Measurements from ENCODE around the gene SMIM5. TPM values are rescaled to one million over a fixed set of nuclear protein-coding genes. Genes with fewer than 3 reads are reported as not detected.
"Not testable (repeated sequence)": the region's sequence is repeated elsewhere in the genome, so short reads cannot be mapped to it uniquely, and the experiment has no call there.

Gene SMIM5
- 16.4 and 16.7 TPM in 2 replicates for total RNA-seq (2014; rRNA removed; shearing (Covaris generic))

DNA sequence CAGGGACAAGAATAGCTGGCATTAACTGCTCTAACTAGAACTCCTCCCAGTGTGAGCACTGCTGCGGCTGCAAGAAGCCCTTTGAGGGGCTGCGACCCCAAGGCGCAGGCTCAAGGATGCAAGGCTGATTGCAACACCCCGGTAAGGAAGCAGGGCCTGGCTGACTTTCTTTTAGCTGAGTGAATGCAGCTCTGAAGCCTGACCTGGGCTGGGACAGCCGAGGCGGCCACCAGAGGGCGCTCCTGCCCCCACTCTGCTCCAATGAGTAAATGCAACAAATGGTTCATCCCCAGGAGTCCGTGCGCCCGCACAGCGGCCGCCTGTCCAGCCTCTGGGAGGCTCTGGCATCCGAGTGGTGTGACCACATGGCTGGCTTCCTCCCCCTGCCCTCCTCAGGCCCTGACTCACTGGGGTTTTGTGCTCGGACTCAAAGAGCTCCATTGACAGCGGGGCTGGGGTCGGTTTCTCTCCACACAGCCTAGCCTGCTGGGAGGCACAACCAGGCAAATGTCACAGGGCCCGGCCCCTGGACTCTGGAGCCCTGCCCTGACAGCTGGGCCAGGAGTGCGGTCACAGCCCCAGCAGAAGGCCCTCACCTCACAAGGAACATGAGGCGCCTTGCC lies at the start of gene SMIM5:
Gene SMIM5 (plus strand): TSS at position 572 of the 623 bp plus-strand sequence. CDS start 6,768 bp downstream, outside the sequence.
- peak; percentile 91 for DNase-seq (ENCODE audit: low spot score)

GRCh38 chr17:75584849-75585175 lies 48.4 kb upstream of the SMIM5 start:
- no peak for DNase-seq (ENCODE audit: low spot score)

DNA sequence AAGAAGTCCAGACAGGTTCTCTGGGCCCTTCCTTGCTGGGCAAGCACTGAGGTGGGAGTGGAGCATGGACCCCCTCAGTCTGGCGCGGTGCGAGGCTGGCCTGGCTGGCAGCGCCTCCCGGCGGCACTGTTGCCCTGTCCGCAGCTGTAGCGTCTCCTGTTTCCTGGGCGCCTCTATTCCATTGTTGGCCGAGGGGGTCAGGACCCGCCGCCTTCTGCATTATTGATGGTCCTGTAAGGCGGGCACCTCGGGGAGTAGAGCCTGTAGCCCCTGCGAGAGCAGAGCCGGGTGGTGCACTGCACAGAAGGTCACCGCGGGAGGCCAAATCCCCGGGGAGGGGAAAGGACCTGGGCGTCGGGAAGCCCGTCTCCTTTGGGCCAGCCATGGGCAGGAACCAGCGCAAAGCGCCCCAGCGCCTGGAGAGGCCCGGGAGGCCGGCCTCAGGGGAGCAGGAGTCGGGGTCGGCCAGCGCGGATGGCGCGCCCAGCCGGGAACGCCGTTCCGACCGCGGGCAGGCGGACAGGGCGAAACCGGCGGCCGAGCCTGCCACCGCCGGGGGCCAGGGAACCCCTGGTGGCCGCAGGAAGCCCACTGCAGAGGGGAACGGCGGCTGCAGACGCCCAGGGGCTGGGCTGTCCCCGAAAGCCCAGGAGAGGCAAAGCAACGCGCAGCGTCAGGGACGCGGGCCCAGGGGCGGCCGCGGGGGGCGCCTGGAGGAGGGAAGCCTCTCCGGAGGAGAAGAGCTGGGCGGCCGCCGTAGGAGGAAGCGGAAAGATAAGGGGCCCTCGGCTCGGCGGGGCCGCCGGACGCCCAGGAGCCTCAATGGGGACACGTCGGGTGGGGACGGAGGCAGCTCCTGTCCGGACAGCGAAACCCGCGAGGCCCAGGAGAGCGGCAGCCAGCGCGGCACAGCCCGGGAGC lies 45.3 kb upstream of the SMIM5 start, which contains the start of gene MYO15B:
Gene MYO15B (plus strand): TSS at position 126 of the 921 bp plus-strand sequence. CDS start 258 bp downstream, at position 384.
- no peak for DNase-seq (ENCODE audit: low spot score)

DNA sequence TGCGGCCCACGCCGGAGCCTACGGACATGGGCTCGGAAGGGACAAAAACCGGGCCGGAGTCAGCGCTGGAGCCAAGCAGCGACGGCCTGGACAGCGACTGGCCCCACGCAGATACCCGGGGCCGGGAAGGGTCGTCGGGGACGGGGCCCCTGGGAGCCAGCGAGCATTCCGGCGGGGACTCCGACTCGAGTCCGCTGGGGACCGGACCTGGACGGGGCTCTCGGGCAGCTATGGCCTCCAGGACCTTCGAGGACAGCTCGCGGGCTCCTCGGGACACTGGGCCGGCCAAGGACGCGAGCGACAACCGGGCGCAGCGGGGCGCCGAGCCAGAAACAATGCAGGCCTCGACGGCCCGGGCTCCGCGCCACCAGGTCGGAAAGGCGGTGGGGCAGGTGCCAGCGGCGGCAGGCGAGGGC lies 44.6 kb upstream of the SMIM5 start:
- no peak for DNase-seq (ENCODE audit: low spot score)

DNA sequence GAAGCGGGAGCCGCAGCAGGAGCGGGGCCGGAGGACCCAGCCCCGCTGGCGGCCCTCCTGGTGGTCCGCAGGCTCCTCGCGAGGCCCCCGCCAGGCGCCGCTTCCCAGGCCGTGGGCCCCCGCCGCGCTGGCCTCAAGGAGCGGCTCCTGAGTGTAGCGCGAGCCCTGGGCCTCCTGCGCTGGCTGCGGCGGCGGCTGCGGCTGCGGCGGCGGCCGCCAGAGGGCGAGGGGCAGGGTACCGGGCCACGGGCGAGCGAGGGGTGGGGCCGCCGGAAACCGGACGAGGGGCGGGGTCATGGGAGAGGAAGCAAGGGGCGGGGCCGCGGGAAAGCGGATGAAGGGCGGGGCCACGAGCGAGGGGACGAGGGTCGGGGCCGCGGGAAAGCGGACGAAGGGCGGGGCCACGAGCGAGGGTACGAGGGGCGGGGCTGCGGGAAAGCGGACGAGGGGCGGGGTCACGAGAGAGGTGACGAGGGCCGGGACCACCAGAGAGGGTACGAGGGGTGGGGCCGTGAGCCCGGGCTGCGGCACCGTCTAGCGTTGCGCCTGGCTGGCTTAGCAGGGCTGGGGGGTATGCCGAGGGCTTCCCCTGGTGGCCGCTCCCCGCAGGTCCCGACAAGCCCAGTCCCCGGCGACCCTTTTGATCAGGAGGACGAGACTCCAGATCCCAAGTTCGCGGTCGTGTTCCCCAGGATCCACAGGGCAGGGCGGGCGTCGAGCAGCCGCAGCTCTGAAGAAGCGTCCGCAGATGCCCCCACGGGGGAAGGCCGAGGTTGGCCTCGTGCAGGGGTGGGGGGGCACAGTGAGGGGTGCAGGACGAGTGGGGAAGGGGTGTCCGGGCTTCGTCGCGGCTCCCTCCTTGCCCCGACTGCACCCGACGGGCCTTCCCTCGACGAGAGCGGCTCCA lies 44.0 kb upstream of the SMIM5 start:
- DNase-seq (ENCODE audit: low spot score) = peak; percentile 87

GRCh38 chr17:75589919-75590303 lies 43.3 kb upstream of the SMIM5 start:
- DNase-seq (ENCODE audit: low spot score) = no peak

GRCh38 chr17:75590314-75590761 lies 42.9 kb upstream of the SMIM5 start:
- DNase-seq (ENCODE audit: low spot score) = no peak

DNA sequence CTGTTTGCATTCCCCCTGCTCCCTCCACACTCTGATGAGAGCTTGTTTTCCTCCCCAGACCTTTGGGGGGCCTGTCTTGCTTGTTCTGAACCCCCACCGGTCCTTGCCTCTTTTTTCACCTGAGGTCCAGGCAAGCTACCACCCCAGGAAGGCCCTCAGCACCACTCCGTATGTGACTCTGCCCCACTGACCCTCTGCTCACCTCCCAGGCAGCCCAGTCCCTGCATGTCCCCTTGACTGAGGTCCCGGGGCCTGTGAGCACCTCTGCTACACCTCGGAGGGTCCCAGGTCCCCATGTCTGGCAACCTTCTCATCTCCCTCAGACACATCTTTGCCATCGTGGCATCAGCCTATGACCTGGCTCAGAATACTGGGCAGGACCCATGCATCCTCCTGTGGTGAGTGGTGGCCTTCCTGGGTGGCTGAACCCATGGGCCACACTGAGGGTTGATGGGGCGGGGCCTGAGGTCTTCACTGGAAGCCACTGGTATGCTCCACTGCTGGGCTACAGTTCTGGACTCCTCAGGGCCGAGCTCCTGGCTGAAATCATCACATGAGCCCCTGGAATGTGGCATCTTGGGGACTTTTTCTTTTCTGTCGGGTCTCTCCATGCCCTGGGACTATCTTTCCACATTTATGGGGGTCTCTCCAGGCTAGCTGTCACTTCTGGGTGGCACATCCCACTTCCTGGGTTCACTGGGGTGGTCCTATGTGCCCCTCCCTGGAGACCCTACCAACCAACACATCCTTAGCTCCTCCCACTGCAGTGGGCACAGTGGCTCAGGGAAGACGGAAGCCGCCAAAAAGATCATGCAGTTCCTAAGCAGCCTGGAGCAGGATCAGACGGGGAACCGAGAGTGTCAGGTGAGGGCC lies 42.1 kb upstream of the SMIM5 start:
- no peak for DNase-seq (ENCODE audit: low spot score)

- no peak for DNase-seq (ENCODE audit: low spot score)
Measured at GRCh38 chr17:75591722-75592302, 41.4 kb upstream of the SMIM5 start.

- DNase-seq (ENCODE audit: low spot score) = no peak
Measured at GRCh38 chr17:75592348-75593020, 40.8 kb upstream of the SMIM5 start.

DNA sequence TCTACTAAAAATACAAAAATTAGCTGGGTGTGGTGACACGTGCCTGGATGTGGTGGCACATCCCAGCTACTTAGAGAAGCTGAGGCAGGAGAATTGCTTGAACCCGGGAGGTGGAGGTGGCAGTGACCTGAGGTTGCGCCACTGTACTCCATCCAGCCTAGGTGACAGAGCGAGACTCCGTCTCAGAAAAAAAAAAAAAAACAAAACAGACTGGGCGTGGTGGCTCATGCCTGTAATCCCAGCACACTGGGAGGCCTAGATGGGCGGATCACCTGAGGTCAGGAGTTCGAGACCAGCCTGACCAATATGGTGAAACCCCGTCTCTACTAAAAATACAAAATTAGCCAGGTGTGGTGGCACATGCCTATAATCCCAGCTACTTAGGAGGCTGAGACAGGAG lies 39.8 kb upstream of the SMIM5 start:
- DNase-seq (ENCODE audit: low spot score) = not testable (repeated sequence)

DNA sequence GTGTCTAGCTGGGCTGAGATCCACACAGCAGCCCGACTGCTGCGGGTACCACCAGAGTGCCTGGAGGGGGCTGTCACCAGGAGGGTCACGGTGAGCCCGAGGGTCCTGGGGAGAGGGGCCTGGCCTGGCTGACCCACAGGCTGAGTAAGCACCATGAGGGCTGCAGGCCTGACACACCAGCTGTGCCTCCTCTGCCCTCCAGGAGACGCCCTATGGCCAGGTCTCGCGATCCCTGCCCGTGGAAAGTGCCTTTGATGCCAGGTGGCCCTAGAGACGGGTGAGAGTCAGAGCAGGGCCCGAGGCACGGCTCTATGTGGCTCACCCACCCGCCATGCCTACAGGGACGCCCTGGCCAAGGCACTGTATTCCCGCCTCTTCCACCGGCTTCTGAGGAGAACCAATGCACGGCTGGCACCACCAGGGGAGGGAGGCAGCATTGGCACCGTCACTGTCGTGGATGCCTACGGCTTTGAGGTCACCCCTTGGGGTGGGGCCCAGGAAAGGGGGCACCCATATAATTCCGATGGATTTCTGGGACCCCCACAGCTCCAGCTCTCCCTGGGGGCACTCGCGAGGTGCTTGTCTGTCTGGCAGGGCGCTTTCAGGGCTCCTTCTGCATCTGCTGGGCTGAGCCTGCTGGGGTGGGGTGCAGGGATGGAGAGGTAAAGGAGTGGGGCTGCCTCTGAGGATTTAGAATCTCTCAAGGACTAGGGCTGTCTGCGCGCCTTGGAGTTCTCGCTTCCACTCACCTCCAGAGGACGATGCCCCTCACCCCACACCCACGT lies 38.5 kb upstream of the SMIM5 start:
- DNase-seq (ENCODE audit: low spot score) = no peak

- no peak for DNase-seq (ENCODE audit: low spot score)
Measured at GRCh38 chr17:75595284-75595919, 37.8 kb upstream of the SMIM5 start.

DNA sequence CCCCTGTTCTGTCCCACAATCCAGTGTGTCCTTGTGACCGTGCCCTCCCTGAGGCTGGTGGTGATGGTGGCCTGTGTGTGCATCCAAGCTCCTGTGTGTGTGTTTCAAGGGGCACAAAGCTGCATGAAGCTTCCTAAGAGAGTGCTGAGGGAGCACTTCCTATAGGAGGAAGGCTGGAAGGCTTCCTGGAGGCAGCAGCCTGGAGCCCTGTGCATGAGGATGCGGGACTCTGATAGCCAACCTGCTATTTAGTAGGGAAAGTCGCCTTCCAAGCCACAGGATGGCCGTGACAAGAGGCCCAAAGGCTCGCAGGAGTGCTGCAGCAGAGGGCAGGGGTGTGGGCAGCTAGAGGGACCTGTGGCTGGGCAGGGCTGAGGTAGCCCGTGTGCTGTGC lies 37.3 kb upstream of the SMIM5 start:
- no peak for DNase-seq (ENCODE audit: low spot score)

DNA sequence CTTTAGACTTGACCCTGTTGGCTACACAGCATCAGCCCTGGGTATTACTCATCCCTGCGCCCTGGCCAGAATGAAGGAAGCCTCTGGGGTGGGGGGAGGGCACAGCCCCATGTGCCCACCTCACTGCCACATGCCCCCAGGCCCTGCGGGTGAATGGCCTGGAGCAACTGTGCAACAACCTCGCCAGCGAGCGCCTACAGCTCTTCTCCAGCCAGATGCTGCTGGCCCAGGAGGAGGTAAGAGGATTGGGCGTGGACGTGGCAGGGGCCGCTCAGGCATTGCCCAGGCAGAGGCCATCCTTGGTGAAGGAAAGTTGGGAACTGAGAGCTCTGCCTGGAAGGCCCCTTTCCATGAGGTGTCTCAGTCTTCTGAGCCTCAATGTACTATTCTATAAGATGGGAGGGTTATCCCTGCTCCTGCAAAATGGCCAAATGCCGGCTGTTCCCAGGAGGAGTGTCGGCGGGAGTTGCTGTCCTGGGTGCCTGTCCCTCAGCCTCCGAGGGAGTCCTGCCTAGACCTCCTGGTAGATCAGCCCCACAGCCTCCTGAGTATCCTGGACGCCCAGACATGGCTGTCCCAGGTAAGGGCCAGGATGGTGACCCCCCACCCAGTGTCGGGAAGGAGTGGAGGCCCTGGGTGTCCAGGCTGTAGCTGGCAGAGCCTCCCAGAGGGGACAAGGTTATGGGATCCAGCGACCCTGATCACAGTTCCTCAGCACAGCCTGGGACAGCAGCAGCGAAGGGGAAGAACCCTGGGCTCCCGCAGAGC lies 36.7 kb upstream of the SMIM5 start:
- no peak for DNase-seq (ENCODE audit: low spot score)

GRCh38 chr17:75601057-75601987 lies 31.9 kb upstream of the SMIM5 start:
- DNase-seq (ENCODE audit: low spot score) = peak; percentile 82

GRCh38 chr17:75602644-75603043 lies 30.6 kb upstream of the SMIM5 start:
- DNase-seq (ENCODE audit: low spot score) = no peak
